NCI-H2029 (cell line): Measurements from ENCODE around the gene HIF1AN.
"Not testable (repeated sequence)": the region's sequence is repeated elsewhere in the genome, so short reads cannot be mapped to it uniquely, and the experiment has no call there.

ENCODE experiments used
- DNase-seq: peaks from one replicate; lab custom pipeline; 2025; lab: John Stamatoyannopoulos, UW

HIF1AN gene

DNA sequence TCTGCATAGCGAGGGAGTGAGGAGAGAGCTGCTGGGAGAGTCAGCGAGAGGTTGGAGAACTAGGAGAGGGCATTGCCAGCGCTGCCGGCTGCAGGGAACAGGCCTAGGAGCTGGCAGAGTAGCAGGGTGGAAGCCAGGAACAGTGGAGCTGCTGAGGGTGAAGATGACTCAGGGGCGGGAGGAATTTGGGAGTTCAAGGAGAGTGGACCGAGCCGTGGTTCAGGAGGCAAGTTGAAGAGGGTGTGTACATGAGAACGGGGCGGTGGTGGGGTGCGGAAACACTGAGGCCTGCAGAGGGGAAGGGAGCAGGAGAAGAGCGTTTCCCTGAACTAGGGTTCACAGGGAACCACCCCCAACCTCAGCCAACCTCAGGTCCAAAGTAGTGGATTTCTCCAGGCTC is 31.5 kb downstream of the HIF1AN start:
- DNase-seq: no peak

DNA sequence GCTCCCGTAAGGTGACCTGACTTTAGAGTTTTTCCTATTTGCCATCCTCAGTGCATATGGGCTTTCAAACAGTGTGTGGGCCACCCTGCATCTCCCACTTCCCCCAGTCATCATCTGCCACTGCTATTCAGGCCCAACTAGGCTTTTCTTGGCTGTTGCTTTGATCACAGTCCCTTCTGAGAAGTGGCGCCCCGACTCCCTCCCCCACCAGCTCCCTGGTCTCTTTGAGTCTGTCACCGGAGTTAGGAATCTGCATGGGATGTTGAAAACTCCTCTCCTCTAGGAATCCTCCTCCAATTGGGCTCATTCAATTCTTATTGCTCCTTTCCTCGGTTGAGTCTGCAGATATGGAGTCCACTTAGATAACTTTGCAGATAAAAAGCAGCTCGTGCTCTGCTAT is 32.1 kb downstream of the HIF1AN start:
- DNase-seq: no peak

GRCh38 chr10:100568912-100569311 is 33.2 kb downstream of the HIF1AN start:
- DNase-seq: no peak

DNA sequence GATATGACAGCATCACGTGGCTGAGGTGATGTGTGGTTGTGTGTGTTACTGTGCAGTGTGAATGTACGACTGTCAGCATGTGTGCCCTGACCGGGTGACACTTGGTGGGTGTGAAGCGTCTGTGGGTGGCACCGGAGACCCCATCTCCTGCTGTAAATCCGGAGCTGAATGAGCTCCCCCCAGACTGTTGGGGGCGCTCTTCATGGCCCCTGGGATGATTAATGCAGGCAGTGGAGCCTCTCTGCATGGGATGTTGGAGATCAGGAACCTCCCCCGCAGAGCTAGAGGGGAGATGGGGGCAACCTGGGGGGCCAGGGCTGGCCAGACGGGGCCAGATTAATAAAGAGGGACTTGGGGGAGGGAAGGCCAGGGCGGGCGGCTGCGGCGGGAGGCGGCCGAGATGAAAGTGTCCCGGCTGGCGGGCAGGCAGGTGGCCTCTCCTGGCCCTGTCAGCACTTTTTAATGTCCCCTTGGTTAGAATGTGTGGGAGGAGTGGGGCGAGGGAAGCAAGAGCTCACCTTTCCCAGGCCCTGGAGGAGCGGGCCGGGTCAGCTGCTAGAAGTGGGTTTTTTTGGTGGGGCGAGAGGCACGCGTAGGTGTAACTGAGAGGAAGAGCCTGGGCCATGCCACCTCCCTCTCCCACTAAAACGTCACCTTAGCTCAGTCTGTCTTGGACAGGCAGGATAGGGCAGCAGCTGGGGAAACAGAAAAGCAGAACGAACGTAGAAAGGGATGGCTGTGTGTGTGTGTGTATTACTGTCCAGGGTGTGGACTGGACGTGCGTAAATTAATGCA is 34.1 kb downstream of the HIF1AN start:
- no peak for DNase-seq

DNA sequence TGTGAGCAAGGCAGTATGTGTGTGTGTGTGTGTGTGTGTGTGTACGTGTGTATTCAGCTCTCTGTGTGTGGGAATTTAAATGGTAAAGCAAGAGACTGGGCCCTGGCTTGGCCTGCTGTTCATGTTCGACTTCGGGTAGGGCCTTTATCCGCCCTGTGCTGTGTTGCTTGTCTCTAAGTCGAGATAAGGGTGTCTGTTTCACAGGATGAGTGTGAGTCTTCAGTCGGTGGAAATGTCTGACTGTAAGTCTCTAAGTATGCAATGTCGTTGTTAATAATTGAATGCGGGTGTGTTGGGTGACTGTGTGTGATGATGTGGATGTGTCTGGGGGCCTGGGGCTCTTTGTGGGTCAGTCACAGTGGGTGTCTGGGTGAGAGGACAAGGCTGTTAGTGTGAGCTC is 34.8 kb downstream of the HIF1AN start:
- no peak for DNase-seq

DNA sequence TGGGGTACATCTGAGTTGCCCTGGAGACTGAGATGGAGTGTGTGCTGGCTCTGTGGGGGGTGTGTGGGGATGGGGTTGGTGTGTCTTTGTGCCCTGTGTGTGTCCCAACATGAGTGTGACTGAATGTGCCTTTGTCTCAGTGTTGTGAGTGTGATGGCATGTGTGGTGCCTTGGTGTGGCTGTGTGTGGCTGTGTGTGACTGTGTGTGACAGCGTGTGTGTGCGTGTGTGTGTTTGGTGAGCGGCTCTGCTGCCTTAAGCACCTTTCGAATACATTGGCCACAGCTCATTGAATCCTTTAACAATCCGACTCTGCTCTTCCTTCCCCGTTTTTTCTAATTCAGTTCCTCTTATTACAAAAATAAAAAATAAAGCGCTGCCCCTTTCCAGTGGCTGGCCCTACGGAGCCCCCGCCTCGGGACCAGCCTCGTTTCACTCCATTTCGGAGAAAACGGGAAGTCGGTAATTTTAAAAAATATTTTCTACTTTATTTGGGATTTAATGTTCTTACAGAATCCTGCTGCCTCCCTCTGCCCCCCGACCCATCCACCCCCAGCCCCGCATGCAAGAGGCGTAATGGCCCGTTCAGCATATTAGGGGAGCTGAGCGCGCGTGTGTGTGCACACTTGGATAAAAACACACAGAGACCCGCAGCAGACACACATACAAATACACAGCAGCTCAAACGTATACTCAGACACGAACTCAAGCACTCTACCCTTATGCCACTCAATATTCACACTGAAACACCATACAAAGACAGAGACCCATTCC is 35.5 kb downstream of the HIF1AN start:
- no peak for DNase-seq

GRCh38 chr10:100575146-100575545 is 39.4 kb downstream of the HIF1AN start:
- not testable (repeated sequence) for DNase-seq

DNA sequence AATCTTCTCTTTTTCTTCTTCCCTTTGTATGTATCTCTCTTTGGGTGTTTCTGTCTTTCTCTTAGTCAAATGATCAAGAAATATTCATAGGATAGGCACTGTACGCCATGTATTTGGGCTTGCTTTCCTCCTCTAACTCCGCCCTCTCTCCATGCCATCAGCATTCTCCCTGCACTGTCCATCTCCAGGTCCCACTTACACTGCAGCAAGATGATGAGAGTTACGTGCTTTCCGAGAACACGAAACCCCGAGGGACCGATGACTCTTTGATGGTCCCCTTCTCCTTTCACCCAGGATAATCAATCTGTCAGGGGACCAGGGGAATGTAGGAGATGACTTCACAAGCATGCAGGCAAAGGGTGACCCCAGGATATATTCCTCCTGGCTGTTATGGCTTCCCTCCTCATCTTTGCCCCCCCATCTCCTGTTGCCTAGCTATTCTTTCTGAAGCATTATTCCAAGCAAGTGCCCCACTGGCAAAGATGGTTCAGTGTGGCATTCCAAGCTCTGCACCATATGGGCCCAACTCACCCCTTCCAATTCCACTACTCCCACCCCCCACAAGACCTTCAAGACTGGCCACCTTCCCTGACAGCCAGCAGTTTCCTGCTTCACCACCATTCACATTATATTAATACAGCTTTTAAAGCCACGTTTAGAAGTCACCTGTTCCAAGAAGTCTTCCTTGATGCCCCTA is 40.0 kb downstream of the HIF1AN start:
- DNase-seq: no peak

GRCh38 chr10:100576282-100576635 is 40.5 kb downstream of the HIF1AN start:
- DNase-seq: no peak

DNA sequence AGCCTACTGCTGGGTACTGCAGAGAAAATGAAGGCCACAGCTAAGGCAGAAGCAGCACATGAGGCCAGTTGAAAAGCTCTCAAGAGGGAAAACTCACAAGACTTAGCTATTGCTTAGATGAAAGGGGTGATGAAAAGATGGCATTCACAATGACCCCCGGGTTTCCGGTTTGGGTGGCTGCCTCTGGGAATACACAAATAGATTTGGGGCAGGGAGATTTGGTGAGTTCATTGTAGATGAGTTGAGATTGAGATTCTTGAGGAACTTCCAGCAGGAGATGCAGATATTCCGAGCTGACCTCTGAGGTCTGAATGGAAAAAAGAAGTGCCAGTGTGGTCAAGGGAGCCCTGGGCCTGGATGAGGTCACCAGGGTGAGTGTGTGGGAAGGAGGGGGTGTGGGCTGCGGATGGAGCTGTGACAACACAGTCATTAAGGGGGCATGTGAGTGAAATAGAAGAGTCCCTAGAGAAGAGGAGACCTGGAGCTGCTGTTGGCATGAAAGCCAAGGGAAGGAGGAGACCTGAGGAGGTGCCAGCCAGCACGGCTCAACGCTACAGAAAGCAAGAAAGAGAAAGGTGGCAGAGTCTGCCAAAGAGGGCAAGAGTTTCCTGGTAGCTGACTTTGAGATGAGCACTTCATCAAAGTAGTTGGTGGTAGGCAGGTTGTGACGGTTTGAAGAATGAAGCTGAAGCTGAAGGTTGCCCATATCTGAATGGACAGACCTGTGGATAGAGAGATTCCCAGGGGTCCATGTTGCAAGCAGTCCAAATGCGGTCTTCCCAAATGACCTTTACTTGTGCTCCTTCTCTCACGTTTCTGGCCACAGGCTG is 43.7 kb downstream of the HIF1AN start:
- DNase-seq: no peak

DNA sequence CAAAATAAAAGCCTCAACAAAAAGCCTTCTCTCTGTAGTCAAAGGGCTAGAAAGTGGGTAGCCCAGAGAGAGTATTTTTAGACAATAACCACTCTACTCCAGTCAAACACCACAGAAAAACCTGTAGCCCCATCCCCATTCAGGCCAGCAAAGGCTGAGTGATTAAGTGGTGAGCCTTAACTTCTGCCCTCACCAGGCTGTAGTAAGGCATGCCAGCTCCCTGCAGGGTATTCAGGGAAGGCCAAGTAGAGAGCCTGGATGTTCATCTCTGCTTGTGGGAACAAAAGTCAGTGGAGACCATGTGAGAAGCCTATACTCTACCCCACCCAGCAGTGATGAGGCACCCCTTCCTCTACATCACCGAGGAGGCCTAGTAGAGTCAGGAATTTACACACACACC is 51.2 kb downstream of the HIF1AN start:
- no peak for DNase-seq

- no peak for DNase-seq
Observed at GRCh38 chr10:100598166-100598565, 62.4 kb downstream of the HIF1AN start.

- DNase-seq: no peak
Observed at GRCh38 chr10:100600218-100600617, 64.5 kb downstream of the HIF1AN start.

DNA sequence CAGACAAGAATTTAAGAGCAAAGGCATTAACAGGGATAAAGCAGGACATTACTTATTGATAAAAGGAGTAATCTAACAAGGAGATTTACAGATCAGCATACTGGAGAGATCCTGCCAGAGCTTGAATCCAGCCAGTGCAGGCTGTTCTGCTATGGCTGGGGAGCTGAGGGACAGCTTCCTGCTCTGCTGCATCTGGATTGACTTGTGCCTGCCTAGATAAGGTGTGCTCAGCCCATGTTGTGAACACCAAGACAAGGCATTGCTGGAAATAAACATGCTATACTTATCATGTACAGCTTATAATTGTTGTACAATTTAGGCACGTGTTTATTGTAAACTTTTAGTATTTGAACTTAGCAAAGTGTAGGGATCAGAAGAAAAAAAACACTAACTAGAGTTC is 71.7 kb downstream of the HIF1AN start:
- no peak for DNase-seq
